Esophagus muscularis mucosa (tissue), 4 donors: ENCODE measurements around the gene ORAI3. TPM values are rescaled to one million over a fixed set of nuclear protein-coding genes. Genes with fewer than 3 reads are reported as not detected.

Source experiments
- DNase-seq: peaks from one replicate; pipeline ENCODE4 v3.0.0-alpha.2; 2017; ENCODE audit errors: extremely low spot score
- H3K27ac ChIP-seq, 4 donors: fragments of 200-600 bp; sonication (generic); replicated peaks in 1 of 4; 1 replicate in 3 of 4; 2 replicates in 1 of 4; pipeline ENCODE4 v1.5.1; 2016 to 2019; ENCODE audit warnings: mild to moderate bottlenecking in 1 of 4
- H3K27me3 ChIP-seq, 4 donors: fragments of 200-600 bp; sonication (generic); one replicate each; pipeline versions ENCODE4 v1.5.1 to v1.6.0; 2016 to 2019
- H3K36me3 ChIP-seq, 4 donors: fragments of 200-600 bp; sonication (generic); one replicate each; pipeline ENCODE4 v1.5.1; 2016 to 2019
- H3K4me1 ChIP-seq, 4 donors: fragments of 200-600 bp; sonication (generic); one replicate each; pipeline ENCODE4 v1.5.1; 2016 to 2019
- H3K4me3 ChIP-seq, 4 donors: fragments of 200-600 bp; sonication (generic); 1 replicate in 2 of 4; 2 replicates in 2 of 4; pipeline ENCODE4 v1.5.1; 2016 to 2019; ENCODE audit warnings: mild to moderate bottlenecking in 4 of 4, moderate library complexity in 1 of 4
- H3K9me3 ChIP-seq, 4 donors: fragments of 200-600 bp; sonication (generic); 1 replicate in 3 of 4; 2 replicates in 1 of 4; pipeline ENCODE4 v1.5.1; 2016 to 2019
- CTCF ChIP-seq, 3 experiments: fragments of 200-600 bp in 2 of 3; fragments of 450-650 bp in 1 of 3; sonication (generic) in 2 of 3; IDR thresholded peaks; one replicate each; pipeline ENCODE4 v1.5.1; 2017 to 2019; ENCODE audit warnings: antibody characterized with exemption in 3 of 3, mild to moderate bottlenecking in 2 of 3, moderate library complexity in 1 of 3
- EP300 ChIP-seq: sonication (generic); formaldehyde crosslinking; IDR thresholded peaks from one replicate; pipeline ENCODE4 v1.6.1; 2017; ENCODE audit warnings: antibody characterized with exemption
- POLR2A ChIP-seq: fragments of 450-650 bp; IDR thresholded peaks from one replicate; pipeline ENCODE4 v1.6.1; 2017; ENCODE audit warnings: antibody characterized with exemption, moderate library complexity, mild to moderate bottlenecking, low read depth
- POLR2AphosphoS5 ChIP-seq, 2 donors: sonication (generic); formaldehyde crosslinking; IDR thresholded peaks; one replicate each; pipeline ENCODE4 v1.6.1; 2017; ENCODE audit warnings: antibody characterized with exemption in 2 of 2
- WGBS: methylation state at CpG from one replicate; pipeline ENCODE4 v1.1.5; 2018; 5-methylcytosine and 5-hydroxymethylcytosine counted together
- intact Hi-C: fragments of 100-400 bp; cut with DNase I; formaldehyde crosslinking; loops from one replicate; pipeline ENCODE4 v1.15.1; 2023
- total RNA-seq, 4 donors: library from RNA; depleted of rRNA; stranded (reverse); fragments of >200 nt; gene quantifications; one replicate each; pipeline versions ENCODE4 v1.1.0 to v1.2.1, GENCODE V29; 2016

Gene ORAI3
- total RNA-seq, 4 donors from 2014 or later = 33.0 to 56.5 (median 45.8) TPM

- Histone ChIP-seq H3K27ac (no peak overlapping the region), H3K36me3 (peaks cover 50 to 93% (median 91%) of the 10 kb centered on the region in 4 donors), H3K4me3 (no peak overlapping the region), H3K4me1 (peaks cover 3 to 13% (median 11%) of the 10 kb centered on the region in 4 donors), H3K27me3 (no peaks in the 10 kb centered on the region), H3K9me3 (no peaks in the 10 kb centered on the region)
- TF ChIP-seq POLR2AphosphoS5 (IDR thresholded peaks at IDR 0.05) (no peak), EP300 (no peak), CTCF (IDR thresholded peaks at IDR 0.05) (no peak), POLR2A (no peak)
- WGBS = 80% methylated on average over 6 of the region's 29 CpGs
- no peak for DNase-seq
- intact Hi-C loops = no loop called here
These were observed 31.6 kb downstream of the ORAI3 start for GRCh38 chr16:30980434-30980833.

GRCh38 chr16:30980959-30981358, 32.1 kb downstream of the ORAI3 start:
- H3K4me1 ChIP-seq = peaks cover 8 to 19% (median 16%) of the 10 kb centered on the region in 4 donors
- no peaks in the 10 kb centered on the region for H3K9me3 ChIP-seq
- H3K36me3 ChIP-seq = peaks cover 45 to 88% (median 85%) of the 10 kb centered on the region in 4 donors
- no peak for TF ChIP-seq EP300
- no peak for TF ChIP-seq POLR2AphosphoS5 (IDR thresholded peaks at IDR 0.05)
- no peak for TF ChIP-seq POLR2A
- TF ChIP-seq CTCF (IDR thresholded peaks at IDR 0.05) = no peak
- intact Hi-C loops = no loop called here
- WGBS = 94% methylated on average over 14 of the region's 14 CpGs
- no peak overlapping the region for H3K27ac ChIP-seq
- no peaks in the 10 kb centered on the region for H3K27me3 ChIP-seq
- no peak overlapping the region for H3K4me3 ChIP-seq
- no peak for DNase-seq

- Histone ChIP-seq H3K36me3 (peaks cover 33 to 83% (median 75%) of the 10 kb centered on the region in 4 donors), H3K4me1 (peaks cover 11 to 22% (median 20%) of the 10 kb centered on the region in 4 donors), H3K27ac (peak overlapping the region in 2 of 4 donors; percentile 36 to 44), H3K9me3 (no peaks in the 10 kb centered on the region), H3K4me3 (no peak overlapping the region), H3K27me3 (no peaks in the 10 kb centered on the region)
- WGBS = 77% methylated on average over 15 of the region's 17 CpGs
- intact Hi-C loops = no loop called here
- TF ChIP-seq POLR2A = no peak
- no peak for TF ChIP-seq POLR2AphosphoS5 (IDR thresholded peaks at IDR 0.05)
- TF ChIP-seq CTCF (IDR thresholded peaks at IDR 0.05) = no peak
- TF ChIP-seq EP300 = no peak
- DNase-seq = no peak
These were observed 33.9 kb downstream of the ORAI3 start for GRCh38 chr16:30982548-30983288.

GRCh38 chr16:30983289-30983889, 34.5 kb downstream of the ORAI3 start:
- Histone ChIP-seq H3K27ac (peak overlapping the region in 2 of 4 donors; percentile 36 to 44), H3K4me3 (no peak overlapping the region), H3K36me3 (peaks cover 32 to 83% (median 75%) of the 10 kb centered on the region in 4 donors), H3K9me3 (no peaks in the 10 kb centered on the region), H3K27me3 (no peaks in the 10 kb centered on the region), H3K4me1 (peaks cover 11 to 22% (median 20%) of the 10 kb centered on the region in 4 donors)
- 84% methylated on average over 13 of the region's 25 CpGs for WGBS
- TF ChIP-seq POLR2A = no peak
- TF ChIP-seq EP300 = no peak
- TF ChIP-seq POLR2AphosphoS5 (IDR thresholded peaks at IDR 0.05) = no peak
- TF ChIP-seq CTCF (IDR thresholded peaks at IDR 0.05) = no peak
- intact Hi-C loops = no loop called here
- no peak for DNase-seq
